HG03045 (cell line): Measurements from ENCODE around the gene HES2.
"Not testable (repeated sequence)": the region's sequence is repeated elsewhere in the genome, so short reads cannot be mapped to it uniquely, and the experiment has no call there.

Source experiments
- ATAC-seq: cut with Tn5 transposase; IDR thresholded peaks from one replicate; pipeline ENCODE4 v1.9.1; 2021; ENCODE audit warnings: mild to moderate bottlenecking, moderate library complexity; ENCODE audit not compliant: unreplicated experiment

The HES2 gene

DNA sequence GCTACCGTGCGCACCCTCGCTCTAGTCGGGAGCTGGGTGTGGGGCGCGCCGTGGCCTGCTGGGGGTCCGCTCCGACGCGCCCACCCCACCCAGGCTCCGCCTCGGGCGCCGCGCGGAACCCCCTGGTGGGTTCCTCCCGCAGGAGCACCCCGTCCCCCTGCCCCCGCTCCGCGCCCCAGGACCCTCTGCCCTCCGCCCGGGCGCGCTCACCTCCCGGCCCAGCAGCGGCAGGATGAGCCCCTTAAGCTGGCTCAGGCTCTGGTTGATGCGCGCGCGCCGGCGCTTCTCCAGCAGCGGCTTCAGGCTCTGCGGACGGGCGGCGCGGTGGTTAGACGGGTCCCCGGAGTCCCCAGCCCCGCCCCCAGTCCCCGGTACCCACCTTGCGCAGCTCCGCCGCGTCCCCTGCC, 319 bp downstream of the HES2 start:
- no peak for ATAC-seq

DNA sequence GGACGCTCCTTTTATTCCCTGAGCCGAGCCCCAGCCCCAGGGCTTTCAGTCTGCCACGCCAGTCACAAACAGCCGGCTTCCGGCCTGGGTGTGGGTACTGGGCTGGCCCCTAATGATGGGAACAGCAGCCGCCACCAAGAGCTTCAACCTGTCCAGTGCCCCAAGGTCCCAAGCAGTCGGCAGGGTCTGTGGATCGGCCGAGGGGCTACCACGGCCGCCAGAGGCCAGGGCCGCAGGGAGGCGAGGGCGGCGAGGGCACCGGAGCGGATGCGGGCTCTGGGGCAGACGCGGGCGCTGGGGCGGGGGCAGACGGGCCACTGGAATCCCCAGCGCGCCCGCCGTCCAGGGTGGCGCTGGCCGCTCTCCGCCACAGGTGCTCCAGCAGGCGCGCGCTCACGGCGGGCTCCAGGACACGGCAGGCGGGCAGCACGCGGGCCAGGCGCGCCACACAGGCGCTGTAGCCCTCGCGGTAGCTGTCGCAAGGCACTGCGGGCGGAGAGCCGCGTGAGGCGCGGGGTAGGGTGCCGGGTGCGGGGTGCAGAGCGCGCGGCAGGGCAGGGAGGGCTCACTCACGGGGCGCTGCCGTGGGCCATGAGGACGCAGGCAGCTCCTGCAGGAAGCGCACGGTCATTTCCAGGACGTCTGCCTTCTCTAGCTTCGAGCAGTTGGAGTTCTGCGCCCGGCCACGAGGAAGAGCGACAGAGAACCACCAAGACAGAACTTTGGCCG, 887 bp downstream of the HES2 start:
- no peak for ATAC-seq

DNA sequence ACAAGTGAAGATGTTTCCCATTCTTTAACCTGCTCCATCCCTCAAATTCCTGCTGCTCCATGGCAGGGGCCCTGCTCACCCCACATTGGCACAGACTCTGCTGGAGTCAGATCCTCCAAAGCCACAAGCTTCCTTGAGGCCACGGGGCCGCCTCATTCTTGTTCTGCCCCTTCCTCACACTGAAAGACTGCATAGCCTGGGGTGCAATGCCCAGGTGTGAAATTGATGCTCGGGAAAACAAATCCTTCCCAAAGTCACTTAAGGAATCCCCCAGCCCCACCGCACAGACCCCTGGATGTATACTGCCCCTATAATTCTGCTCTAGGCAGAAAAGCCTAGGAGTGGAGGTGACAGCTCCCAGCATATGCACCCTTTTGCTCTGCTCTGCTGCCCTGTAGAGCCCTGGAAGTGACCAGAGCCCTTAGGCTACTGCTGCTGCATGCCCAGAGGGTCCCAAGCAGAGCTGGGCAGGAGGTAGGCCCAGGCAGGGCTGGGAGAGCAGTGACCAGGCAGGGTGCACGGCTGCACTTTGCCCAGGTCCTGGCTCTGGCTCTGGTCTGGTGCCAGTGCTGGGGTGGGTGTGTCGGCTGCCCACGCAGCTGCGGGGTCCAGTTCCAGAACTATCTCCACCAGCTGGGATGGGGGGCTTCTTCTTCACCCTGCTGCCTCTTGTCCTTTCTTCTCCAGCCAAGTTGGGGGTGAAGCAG, 1.6 kb downstream of the HES2 start:
- no peak for ATAC-seq

DNA sequence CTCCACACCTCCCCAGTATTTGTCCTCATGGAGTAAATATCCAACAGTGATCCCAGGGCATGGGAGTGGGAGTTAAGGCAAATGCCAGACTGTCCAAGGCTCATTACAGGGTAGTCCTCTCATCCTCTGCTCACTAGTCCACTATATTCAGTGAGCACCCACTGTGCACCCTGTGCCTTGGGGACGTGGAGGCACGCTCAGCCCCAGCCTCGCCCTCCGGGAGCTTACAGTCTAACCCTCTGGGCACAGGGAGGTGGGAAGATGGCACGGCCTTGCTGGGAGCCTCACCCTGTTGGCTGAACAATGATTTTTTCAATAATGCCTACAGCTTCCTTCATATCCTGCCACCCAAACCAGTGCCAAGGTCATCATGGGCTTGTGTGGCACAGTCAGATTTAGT, 2.8 kb downstream of the HES2 start:
- no peak for ATAC-seq

DNA sequence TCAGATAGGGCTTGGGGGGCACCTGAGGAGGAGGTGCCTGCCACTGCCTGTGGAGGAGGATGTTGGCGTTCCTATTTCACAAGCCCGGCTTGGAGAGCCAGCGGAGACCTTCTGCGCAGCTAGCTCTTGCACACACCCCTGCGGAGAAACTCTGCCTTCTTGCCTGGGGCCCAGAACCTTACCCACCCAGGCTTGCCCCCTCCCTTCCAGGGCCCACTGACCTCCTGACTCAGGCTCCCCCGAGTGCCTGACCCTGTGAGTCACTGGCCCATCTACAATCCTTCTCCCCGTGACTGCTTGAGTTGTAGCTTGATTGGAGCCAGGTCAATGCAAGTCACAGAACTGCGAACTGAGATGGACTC, 3.4 kb downstream of the HES2 start:
- ATAC-seq: no peak

DNA sequence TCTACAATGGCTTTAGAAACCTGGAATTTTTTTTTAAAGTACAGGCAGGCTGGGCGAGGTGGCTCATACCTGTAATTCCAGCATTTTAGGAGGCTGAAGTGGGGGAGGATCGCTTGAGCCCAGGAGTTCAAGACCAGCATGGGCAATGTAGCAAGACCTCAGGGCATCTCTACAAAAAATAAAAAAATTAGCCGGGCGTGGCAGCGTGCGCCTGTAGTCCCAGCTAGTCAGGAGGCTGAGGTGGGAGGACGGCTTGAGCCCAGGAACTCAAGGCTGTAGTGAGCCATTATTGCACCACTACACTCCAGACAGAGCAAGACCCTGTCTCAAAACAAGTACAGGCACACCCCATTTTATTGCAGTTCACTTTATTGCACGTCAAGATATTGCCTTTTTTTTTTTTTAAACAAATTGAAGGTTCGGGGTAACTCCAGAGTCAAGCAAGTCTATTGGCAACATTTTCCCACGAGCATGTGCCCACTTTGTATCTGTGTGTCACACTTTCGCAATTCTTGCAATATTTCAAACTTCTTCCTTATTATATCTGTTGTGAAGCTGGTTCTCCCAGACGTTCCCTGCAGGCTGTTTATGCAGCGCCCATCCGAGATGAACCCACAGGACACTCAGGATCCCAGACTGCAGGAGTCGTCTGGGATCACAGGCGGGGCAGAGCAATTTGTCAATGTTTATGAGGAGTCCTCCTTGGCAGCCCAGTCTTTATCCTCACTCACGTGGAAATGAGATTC, 4.7 kb downstream of the HES2 start:
- no peak for ATAC-seq

DNA sequence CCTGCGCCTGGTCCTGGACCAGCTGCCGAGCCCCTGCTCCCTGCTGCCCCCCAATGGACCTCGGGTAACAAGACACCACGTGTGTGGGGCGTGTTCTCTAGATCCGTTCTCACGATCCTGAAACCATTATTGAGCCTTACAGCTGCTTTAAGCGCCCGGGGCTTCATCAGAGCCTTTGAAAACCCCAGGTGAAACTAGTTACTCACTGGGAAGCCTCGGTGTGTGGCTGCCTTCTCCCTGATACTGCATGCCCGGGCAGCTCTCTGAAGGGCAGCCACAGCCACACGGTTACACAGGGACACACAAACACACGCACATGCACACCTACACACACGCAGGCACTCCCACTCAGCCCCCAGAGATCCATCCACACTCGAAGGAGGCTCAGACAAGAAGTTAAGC, 5.3 kb downstream of the HES2 start:
- peak; percentile 74 for ATAC-seq

DNA sequence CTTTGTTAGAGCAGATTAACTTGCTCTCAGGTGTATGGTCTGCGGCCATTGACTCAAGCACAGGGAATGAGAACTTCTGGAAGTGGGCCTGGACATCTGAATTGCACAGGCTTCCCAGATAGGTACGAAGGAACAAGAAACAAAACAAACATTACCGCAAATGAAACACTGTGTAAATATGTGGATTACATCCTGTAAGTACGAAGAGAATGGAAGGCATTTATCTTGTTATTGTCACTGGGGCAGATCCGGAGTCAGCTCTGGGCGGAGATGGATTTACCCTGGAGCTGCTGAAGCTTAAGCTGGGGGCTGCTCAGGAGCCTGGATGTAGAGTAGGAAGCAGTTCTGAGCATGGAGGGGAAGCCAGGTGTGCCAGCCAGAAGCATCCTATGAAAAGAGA, 6.8 kb downstream of the HES2 start:
- no peak for ATAC-seq

DNA sequence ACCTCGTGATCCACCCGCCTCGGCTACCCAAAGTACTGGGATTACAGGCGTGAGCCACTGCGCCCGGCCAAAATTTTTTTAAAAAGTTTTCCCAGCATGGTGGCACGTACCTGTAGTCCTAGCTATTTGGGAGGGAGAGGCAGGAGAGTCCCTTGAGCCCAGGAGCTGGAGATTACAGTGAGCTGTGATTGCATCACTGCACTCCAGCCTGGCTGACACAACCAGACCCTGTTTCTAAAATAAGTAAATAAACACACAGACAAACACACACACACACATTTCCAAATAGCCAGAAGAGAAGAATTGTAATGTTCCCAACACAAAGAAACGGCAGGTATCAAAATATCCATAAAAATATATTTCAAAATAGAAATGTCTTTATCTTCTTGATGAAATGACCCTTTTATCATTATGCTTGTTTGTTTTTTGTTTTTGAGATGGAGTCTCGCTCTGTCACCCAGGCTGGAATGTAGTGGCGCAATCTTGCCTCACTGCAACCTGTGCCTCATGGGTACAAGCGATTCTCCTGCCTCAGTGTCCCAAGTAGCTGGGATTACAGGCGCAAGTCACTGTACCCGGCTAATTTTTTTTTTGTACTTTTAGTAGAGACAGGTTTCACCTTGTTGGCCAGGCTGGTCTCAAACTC, 9.3 kb downstream of the HES2 start:
- no peak for ATAC-seq

DNA sequence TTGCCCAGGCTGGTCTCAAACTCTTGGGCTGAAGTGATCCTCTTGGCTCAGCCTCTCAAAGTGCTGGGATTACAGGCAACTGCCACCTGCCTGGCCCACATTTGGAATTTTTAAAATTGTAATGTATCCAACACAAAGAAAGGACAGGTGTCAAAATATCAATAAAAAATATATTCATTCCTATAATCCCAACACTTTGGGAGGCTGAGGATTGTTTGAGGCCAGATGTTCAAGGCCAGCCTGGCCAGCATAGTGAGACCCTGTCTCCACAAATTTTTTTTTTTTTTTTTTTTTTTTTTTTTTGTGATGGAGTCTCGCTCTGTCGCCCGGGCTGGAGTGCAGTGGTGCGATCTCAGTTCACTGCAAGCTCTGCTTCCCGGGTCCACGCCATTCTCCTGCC, 10.0 kb downstream of the HES2 start:
- no peak for ATAC-seq

DNA sequence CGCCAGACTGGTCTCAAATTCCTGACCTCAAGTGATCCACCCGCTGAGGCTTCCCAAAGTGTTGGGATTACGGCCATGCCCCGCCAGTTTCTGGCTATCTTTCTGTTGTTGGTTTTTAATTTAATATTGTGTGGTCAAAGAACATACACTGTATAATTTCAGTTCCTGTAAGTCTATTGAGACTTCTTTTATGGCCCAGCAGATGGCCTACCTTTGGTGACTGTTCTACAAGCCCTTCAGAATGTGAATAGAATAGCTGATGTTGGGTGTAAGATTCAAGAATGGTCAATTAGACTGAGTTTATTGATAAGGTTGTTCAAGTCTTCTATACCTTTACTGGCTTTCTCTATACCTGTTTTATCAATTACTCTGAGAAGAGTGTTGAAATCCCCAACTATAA, 10.7 kb downstream of the HES2 start:
- ATAC-seq: no peak

DNA sequence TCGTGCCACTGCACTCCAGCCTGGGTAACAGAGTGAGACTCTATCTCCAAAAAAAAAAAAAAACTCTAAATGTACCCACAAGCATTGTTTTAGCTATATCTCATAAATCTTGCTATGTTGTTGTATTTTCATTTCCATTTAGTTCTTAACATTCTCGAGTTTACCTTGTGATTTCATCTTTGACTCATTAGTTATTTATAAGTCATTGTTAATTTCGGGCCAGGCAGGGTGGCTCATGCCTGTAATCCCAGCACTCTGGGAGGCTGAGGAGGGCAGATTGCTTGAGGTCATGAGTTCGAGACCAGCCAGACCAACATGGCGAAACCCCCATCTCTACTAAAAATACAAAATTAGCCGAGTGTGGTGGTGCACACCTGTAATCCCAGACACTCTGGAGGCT, 11.7 kb downstream of the HES2 start:
- ATAC-seq: no peak

DNA sequence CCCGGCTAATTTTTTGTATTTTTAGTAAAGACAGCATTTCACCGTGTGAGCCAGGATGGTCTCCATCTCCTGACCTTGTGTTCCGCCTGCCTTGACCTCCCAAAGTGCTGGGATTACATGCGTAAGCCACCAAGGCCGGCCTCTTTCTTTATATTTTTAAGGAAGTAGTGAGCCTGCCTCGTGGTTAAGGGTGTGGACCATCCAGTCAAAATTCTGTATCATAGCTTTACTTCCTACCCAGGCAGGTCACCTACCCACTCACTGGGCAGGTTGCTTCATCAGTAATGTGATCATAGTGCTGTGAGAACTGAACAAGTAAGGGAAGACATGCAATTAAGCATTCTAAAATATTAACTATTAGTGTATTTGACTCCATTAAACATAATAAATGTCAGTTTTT, 18.0 kb downstream of the HES2 start:
- no peak for ATAC-seq

DNA sequence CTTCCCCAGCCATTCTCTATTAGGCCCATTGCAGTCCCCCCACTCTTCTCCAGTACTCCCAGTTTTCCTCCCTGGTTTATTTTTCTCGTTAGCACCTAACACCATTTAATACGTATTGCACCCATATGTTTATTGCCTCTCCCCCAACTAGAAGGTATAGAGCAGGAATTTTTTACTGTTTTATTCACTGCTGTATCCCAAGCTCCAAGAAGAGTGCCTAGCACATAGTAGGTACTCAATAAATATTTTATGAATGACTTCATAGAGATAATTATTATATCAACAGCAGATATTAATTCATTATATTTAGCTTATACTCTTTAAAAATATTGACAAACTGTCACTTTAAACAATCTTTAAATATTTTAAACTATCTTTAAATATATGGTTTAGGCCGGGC, 20.4 kb downstream of the HES2 start:
- no peak for ATAC-seq

DNA sequence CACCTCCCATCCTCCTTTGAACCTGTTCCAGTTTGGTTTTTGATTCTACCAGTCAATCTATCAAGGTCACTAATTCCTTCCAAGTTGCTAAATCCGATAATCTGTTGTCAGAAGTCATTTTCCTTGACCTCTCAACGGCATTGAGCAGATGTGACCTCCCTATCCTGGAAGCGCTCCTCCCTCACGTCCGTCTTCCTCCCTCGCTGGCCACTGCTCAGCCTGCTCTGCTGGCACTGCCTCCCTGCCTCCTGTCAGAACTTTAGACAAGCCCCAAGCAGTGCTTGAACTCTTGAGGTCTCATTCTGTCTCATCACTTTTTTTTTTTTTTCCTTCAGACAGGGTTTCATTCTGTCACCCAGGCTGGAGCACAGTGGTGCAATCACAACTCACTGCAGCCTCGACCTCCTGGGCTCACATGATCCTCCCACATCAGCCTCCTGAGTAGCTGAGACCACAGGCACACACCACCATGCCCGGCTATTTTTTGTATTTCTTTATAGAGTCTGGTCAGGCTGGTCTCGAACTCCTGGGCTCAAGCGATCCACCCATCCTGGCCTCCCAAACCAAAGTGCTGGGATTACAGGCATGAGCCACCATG, 21.8 kb downstream of the HES2 start:
- no peak for ATAC-seq

DNA sequence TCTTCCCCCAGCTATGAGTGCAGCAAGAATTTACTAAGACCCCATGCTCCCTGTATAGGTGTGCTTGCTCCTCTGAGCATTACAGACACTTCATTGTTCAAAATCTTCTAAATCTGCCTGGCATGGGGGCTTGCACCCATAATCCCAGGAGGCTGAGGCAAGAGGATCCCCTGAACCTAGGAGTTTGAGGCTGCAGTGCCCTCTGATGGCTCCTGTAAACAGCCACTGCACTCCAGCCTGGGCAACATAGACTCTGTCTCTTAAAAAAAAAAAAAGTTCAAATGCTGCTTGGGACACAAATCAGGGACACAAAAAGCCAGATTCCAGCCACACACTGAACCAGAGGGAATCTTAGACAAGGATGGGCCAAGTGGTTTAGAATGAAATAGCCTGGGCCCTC, 22.7 kb downstream of the HES2 start:
- ATAC-seq: no peak

DNA sequence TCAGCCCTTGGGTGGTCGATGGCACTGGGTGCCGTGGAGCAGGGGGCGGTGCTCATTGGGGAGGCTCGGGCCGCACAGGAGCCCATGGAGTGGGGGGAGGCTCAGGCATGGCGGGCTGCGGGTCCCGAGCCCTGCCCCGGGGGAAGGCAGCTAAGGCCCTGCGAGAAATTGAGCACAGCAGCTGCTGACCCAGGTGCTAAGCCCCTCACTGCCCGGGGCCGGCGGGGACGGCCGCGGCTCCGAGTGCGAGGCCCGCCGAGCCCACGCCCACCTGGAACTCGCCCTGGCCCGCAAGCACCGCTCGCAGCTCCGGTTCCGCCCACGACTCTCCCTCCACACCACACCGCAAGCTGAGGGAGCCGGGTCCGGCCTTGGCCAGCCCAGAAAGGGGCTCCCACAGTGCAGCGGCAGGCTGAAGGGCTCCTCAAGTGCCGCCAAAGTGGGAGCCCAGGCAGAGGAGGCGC, 23.9 kb downstream of the HES2 start:
- ATAC-seq: not testable (repeated sequence)

DNA sequence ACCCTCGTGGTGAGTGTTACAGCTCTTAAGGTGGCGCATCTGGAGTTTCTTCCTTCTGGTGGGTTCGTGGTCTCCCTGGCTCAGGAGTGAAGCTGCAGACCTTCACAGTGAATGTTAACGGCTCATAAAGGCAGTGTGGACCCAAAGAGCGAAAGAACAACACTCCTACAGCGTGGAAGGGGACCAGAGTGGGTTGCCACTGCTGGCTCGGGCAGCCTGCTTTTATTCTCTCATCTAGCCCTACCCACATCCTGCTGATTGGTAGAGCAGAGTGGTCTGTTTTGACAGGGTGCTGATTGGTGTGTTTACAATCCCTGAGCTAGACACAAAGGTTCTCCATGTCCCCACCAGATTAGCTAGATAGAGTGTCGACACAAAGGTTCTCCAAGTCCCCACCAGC, 24.6 kb downstream of the HES2 start:
- not testable (repeated sequence) for ATAC-seq

DNA sequence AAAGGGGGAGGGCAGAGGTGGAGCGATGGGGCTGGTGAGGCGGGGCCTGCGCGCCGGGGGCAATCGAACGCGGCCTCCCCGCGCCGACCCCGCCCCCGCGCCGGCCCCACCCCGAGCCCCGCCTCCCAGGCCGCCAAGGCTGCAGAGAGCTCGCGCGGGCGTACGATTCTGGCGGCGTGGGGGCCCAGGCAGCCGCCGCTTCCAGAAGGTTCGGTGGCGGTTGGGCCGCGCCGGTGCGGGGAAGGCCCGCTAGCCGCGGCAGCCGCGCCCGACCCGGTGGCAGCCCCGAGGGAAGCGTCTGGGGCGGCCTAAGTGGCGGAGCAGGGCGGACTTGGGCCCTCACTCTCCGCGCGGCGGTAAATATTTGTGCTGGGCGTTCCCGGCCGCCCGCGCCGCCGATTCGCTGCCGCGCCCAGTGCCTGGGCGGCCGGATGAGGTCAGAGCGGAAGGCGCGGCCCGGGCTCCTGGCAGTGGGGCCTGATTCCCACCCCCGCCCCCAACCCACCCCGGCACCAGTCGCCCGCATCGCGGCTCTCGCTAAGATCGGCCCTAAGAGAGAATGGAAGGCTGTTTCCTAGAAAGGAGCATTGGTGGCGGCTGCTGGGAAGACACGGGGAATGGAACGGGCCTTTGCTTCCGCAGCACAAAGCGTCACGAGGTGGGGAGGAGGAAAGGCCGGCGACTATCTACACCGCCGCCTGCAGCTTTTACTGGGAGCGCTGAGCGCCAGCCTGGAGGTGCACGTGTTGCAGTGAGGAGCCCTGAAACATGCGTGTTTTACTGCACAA, 26.1 kb downstream of the HES2 start, which contains the start of gene ACOT7:
Gene ACOT7 (minus strand): TSS at position 368 of the 788 bp plus-strand sequence. CDS start 368 bp downstream, outside the sequence.
- ATAC-seq: peak; percentile 79

DNA sequence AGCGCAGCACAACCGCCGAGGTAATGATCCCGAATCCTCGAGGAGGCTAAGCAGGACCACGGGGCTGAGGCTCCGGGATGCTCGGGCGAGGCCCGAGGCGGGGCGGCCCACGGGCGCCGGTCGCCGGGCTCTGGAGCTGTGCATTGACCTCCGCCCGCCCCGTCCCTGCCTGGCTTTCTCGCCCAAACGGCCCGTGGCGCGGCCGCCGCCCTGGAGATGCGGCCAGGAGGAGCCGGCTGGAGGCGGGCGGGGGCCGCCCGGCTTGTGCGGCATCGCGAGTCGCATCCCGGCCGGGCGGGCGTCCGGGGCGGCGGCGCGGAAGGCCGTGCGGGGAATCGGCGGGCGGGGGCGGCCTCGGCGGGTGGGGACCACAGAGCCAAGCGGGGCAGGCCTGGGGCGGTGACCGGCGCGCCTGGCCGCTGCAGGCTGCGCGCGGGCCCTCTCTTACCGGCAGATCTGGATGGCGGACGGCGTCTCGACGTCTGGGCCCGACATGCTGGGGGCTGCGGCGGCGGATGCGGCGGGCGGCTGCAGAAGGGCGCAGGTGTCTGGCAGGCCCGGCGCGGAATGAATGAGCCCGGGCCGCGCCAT, 26.8 kb downstream of the HES2 start:
- ATAC-seq: peak; percentile 12
